ENCODE data around the gene ZNF282.
A peak's percentile ranks its signal among the peaks of the same experiment; 100 is the strongest.

The ZNF282 gene

DNA sequence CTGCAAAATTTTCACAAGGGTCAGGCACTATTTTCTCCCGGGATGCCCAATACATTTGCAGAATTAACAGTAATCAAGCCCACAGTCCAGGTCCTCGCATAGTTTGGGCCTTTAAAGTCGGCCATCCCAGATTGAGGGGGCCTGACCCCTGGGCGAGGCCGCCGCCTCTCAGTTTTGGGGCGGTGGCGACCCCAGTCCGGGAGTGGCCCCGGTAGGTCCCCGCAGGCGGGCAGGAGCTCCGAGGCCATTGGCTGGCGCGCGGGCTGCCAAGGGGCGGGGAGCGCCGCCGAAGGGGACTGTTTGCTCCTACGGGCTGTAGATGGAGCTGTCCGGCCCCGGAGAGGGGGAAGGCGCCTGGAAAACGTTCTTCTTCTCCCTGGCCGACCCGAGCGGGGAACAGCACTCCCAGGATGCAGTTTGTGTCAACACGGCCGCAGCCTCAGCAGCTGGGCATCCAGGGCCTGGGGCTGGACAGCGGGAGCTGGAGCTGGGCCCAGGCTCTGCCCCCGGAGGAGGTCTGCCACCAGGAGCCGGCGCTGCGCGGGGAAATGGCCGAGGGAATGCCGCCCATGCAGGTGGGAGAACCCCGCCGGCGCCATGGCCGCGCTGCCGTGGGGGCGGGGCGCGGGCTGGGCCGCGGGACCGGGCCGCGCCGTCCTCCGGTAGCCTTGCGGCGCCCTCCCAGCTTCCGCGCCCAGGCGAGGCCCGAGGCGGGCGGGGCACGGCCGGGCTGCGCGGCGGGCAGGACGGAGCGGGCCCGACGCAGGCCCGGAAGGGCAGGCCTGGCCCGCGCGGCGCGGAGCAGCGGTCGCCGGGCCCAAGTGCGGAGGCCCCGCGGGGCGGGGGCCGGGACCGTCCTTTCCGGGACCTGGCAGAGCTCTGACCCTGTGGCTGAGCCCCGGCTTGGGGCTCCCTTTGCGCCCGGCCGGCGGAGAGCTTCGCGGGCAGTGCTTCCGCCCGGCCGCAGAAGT is at the start of gene ZNF282:
Gene ZNF282, plus strand, starts transcription at position 367 of the 971 bp plus-strand sequence. Its CDS starts 44 bp downstream, at position 411.
- DNase-seq = peak; percentile 72

DNA sequence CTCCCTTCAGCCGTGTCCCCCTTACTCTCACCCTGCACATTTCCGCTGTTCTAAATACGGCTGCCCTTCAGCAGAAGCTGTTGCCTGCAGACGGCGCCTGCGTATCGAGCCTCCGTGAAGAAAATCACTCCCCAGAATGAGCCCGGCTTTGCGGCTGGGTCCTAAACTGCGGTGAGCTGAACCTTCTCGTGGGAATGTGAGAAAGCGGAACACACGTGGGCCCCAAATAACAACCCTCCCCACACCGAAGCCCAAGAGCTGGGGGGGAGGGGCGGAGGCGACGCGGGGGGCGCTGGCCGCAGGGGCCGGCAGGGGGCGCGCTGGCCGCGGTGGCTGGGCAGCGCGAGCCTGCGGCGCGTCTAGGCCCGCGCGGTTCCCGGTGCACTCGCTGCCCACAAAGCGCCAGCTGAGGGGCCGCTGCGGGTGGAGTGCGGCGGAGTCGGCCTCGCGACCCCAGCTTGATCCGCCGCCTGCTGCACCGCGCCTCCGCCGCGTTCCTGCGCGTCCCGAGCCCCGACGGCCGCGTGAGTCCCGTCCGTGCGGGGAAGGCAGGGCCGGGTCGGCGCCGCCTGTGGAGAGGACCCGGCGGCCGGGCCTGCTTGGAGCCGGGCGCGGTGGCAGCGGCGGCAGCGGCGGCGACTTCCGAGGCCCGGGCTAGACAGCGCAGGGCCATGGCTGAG is 48.1 kb upstream of the ZNF282 start, which contains the start of gene ZNF398:
Gene ZNF398, plus strand, starts transcription at position 382 of the 680 bp plus-strand sequence. Its CDS starts 290 bp downstream, at position 672.
- peak; percentile 79 for DNase-seq

- DNase-seq = peak; percentile 58
Measured at GRCh38 chr7:149147752-149148653, 47.3 kb upstream of the ZNF282 start.

GRCh38 chr7:149150981-149151380 is 44.4 kb upstream of the ZNF282 start:
- no peak for DNase-seq

DNA sequence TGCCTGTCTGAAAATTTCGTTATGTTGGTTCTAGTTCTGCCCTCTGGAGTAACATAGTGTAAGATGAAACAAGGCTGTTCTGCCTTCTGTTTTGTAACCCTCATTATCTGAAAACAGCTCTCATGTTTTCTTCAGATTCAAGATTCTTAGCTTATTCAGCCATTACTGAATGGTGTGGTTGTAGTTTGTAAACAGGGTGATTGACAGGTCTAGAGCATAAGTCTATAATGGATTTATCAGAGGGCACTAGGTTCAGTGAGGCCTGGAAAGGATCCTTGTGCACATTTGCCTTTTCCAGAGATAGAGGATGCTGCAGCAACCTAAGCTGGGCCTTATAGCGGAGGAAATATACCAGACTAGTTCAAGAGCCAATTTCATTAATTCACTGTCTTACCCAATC is 42.0 kb upstream of the ZNF282 start:
- no peak for DNase-seq

DNA sequence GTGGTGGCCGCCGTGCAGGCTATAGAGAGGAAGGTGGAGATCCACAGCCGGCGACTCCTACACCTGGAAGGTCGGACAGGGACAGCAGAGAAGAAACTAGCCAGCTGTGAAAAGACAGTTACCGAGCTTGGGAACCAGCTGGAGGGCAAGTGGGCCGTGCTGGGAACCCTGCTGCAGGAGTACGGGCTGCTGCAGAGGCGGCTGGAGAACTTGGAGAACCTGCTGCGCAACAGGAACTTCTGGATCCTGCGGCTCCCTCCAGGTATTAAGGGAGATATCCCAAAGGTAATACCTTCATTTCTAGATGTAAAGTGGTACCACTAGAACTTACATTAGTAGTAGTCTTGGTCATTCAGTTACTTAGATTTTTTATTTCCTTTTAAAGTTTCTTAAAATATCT is 41.3 kb upstream of the ZNF282 start:
- no peak for DNase-seq

- DNase-seq = no peak
Measured at GRCh38 chr7:149156898-149157297, 38.4 kb upstream of the ZNF282 start.

DNA sequence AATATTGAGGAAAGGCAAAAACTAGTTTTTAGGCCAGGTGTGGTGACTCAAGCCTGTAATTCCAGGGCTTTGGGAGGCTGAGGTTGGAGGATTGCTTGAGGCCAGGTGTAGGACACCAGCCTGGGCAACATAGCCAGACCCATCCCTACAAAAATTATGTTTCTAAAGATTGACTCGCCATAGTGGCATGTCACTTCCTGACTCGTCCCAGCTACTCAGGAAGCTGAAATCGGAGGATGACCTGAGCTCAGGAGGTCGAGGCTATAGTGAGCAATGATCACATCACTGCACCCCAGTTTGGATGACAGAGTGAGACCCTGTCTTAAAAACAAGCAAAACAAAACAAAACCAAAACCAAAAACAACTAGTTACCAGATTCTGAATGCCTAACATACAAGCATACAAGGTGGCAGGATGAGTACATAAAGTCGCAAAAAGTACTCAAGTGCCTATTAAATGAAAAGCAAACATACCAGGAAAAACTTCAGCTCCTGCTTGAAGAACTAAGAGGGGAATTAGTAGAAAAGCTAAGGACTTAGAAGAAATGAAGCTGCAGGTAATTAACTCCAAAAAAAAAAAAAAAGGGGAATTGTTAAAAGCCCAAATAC is 34.0 kb upstream of the ZNF282 start:
- no peak for DNase-seq

DNA sequence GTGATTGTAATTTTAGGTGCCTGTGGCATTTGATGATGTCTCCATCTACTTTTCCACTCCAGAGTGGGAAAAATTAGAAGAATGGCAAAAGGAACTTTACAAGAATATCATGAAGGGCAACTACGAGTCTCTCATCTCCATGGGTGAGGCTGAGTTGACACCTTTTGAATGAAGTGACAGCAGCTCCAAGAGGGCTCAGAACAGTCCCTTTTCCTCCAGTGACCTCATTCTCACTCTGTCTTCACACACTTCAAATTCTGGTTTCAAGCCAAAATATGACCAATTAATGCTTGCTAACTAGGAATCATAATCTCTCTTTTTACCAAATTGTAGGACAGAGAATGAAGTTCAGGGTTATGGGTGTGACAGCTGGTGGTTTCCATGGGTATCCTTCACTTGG is 29.2 kb upstream of the ZNF282 start:
- no peak for DNase-seq

- DNase-seq = no peak
Measured at GRCh38 chr7:149166630-149167352, 28.6 kb upstream of the ZNF282 start.

GRCh38 chr7:149171892-149172533 is 23.3 kb upstream of the ZNF282 start:
- no peak for DNase-seq

- DNase-seq = no peak
Measured at GRCh38 chr7:149172534-149172920, 22.8 kb upstream of the ZNF282 start.

GRCh38 chr7:149175150-149175549 is 20.2 kb upstream of the ZNF282 start:
- no peak for DNase-seq

DNA sequence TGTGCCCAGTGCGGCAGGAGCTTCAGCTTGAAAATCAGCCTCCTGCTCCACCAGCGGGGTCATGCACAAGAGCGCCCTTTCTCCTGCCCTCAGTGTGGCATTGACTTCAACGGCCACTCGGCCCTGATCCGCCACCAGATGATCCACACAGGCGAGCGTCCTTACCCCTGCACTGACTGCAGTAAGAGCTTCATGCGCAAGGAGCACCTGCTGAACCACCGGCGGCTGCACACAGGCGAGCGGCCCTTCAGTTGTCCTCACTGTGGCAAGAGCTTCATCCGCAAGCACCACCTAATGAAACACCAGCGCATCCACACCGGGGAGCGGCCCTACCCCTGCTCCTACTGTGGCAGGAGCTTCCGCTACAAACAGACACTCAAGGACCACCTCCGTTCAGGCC is 16.1 kb upstream of the ZNF282 start:
- DNase-seq = no peak

- DNase-seq = no peak
Measured at GRCh38 chr7:149180722-149181449, 14.5 kb upstream of the ZNF282 start.

GRCh38 chr7:149181450-149181790 is 13.9 kb upstream of the ZNF282 start:
- no peak for DNase-seq

GRCh38 chr7:149184274-149184673 is 11.1 kb upstream of the ZNF282 start:
- DNase-seq = no peak

- DNase-seq = no peak
Measured at GRCh38 chr7:149188213-149188612, 7.1 kb upstream of the ZNF282 start.

GRCh38 chr7:149188637-149189259 is 6.6 kb upstream of the ZNF282 start:
- DNase-seq = no peak

DNA sequence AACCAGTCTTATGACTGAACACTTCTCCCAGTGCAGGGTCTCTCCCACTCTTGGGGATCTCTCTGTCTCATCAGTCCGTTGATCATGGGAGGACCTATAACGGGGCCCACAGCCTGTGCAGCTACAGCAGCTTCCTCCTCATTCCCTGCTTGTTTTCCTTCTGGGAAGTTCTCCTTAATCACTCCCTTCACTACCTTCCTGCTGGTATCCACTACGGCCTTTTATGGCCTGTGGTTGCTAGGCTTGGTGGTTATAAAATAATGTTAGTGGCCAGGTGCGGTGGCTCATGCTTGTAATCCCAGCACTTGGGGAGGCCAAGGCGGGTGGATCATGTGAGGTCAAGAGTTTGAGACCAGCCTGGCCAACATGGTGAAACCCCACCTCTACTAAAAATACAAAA is 3.5 kb upstream of the ZNF282 start:
- DNase-seq = no peak

Measured in stimulated activated CD4-positive, alpha-beta T cell treated with anti-CD3 and anti-CD28 coated beads, Interleukin-12 subunit alpha, Interleukin-12 subunit beta, amount 100 ng/mL, for 4 hours (primary cell).